SK-N-MC (cell line): Measurements from ENCODE around the gene PLEKHM3.

Experiments
- DNase-seq: peaks from one replicate; pipeline ENCODE4 v3.0.0-alpha.2; 2011; ENCODE audit warnings: low read depth, low spot score
- H3K27ac ChIP-seq: fragments of 200-600 bp; sonication (generic); 2 replicates; pipeline ENCODE4 v1.5.1; 2016; ENCODE audit warnings: mixed run types
- H3K36me3 ChIP-seq: fragments of 200-600 bp; sonication (generic); 2 replicates; pipeline ENCODE4 v1.6.1; 2017; ENCODE audit warnings: antibody characterized with exemption, low read length, mixed read lengths; ENCODE audit not compliant: insufficient read depth
- H3K4me3 ChIP-seq: fragments of 200-600 bp; sonication (generic); 2 replicates; pipeline ENCODE4 v1.5.1; 2016
- H3K9ac ChIP-seq: fragments of 200-600 bp; sonication (generic); 2 replicates; pipeline ENCODE4 v1.8.0; 2017; ENCODE audit warnings: mixed run types, mixed read lengths; ENCODE audit not compliant: insufficient read length
- H3K9me3 ChIP-seq: fragments of 200-600 bp; sonication (generic); 2 replicates; pipeline ENCODE4 v1.6.1; 2017; ENCODE audit warnings: low read depth, mild to moderate bottlenecking, antibody characterized with exemption, low read length, moderate library complexity, mixed read lengths
- EZH2 ChIP-seq: fragments of 200-600 bp; sonication (generic); IDR thresholded peaks from one replicate; pipeline ENCODE4 v1.6.1; 2017; ENCODE audit warnings: antibody characterized with exemption
- FOXP2 ChIP-seq: optimal IDR thresholded peaks from 2 replicates; pipeline ENCODE3; 2011; ENCODE audit warnings: mild to moderate bottlenecking, moderate library complexity; ENCODE audit not compliant: insufficient read depth; ENCODE audit errors: extremely low read length, control extremely low read depth
- POLR2AphosphoS5 ChIP-seq: IDR thresholded peaks from 2 replicates; pipeline ENCODE4 v1.6.1; 2012; ENCODE audit warnings: mild to moderate bottlenecking, low read depth, low read length, borderline replicate concordance

The PLEKHM3 gene

DNA sequence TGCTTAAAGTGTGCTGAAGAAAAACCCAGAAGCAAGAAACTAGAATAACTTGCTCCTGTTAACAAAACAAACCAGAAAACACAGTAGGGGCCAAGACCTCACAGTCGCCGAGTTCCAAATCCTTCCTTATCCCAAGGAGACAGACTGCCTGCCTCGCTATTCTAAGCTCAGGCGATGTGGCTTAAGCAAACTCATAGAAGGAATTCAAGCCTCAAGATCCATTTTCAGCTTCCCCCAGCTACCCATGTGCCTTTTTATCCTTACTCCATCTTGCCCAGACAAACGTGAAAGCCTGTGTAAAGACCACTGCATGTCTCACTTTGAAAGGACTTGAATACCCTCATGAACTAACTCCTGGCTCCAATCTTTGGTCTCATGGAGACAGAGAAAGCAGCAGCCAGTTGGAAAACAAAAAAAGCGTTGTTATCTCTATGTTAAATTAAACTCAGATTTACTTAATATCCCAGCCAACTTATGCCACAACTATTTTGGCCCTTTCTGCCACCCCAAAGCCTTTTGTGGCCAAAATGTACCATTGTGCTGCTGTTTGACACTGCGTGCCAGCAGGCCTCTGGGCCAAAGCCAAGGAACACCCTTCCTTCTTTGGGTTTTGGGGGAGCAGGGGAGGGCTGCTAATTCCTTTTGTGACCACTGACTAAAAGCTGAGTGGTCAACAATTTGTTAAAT, 132.5 kb downstream of the PLEKHM3 start:
- Histone ChIP-seq H3K27ac (no peak overlapping the region), H3K4me3 (no peak overlapping the region), H3K36me3 (no peaks in the 10 kb centered on the region), H3K9ac (no peak overlapping the region), H3K9me3 (no peaks in the 10 kb centered on the region)
- DNase-seq: no peak
- TF ChIP-seq FOXP2 (no peak), POLR2AphosphoS5 (no peak), EZH2 (no peak)

DNA sequence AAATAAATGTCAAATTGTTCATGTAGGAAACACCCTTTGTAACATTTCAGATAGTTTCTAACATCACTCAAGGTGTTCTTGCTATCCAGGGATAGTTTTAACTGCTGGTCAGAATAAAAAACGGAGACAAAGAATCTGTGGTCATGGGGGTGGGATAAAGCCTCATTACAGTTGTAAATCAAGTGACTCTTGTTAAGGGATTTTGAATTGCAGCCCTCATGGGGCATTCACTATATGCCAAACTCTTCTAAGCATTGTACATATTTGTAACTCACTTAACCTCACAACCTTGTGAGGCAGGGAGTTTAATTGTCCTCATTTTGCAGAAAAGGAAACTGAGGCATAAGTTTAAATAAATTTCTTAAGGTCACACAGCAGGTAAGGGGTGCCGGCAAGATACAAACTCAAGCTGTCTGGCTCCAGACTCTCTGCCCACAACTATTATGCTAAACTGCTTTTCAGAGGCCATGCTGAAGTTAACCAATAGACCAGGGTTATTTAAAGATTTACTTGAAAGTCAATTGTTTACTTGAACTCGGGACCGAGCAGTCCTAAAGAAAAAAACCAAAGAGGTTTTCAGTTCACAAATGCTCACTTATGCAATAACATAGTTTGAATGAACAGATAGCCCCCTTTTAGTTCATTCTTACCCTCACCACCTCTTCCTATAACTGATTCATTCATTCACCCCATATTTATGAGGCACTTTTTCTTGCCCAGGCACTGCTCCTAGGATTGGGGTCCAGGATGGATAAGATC, 134.1 kb downstream of the PLEKHM3 start:
- no peak for TF ChIP-seq EZH2
- TF ChIP-seq FOXP2: no peak
- TF ChIP-seq POLR2AphosphoS5: no peak
- no peak overlapping the region for H3K27ac ChIP-seq

DNA sequence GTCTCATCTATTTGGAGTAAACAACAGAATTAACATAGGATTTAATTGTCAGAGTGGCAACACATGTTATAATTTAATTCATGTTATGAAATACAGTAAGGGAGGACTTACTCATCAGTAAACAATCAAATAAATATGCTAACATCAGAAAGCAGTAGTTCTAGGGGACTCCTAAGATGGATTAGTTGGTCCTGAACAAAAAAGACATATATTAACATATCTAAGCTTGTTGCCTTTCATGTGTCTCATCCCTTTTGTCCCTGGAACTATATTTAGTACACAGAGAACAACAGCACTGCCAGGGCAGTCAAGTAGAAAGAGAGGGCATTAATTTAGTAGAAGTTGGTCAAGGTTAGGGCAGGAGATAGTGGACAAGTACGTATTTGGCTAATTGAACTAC, 137.8 kb downstream of the PLEKHM3 start:
- Histone ChIP-seq H3K27ac (no peak overlapping the region), H3K4me3 (no peak overlapping the region), H3K9me3 (no peaks in the 10 kb centered on the region), H3K36me3 (no peaks in the 10 kb centered on the region), H3K9ac (no peak overlapping the region)
- DNase-seq: no peak
- TF ChIP-seq POLR2AphosphoS5 (no peak), FOXP2 (no peak), EZH2 (no peak)

More for the DNA sequence above, 134.1 kb downstream of the PLEKHM3 start:
- no peaks in the 10 kb centered on the region for H3K36me3 ChIP-seq
- H3K9ac ChIP-seq: no peak overlapping the region
- H3K9me3 ChIP-seq: no peaks in the 10 kb centered on the region
- DNase-seq: no peak
- no peak overlapping the region for H3K4me3 ChIP-seq

DNA sequence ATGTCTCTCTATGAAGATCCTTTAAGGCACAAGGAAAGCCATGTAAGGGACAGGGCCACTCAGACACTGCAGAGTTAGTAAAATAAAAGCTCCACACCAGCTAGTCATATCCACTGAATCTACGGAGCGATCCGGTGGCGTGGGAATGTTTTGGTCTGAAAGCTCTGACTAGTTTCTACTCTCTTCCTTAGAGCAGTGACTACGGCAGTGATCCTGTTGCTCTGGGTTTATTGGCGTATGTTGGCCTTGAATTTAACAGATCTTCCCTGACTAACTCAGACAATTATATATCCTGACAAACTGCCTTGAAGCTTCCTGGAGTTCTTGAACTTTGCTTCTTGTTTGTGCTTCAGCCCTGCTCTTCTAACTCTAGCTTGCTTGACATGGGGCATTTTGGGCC, 140.3 kb downstream of the PLEKHM3 start:
- H3K9me3 ChIP-seq: no peaks in the 10 kb centered on the region
- H3K4me3 ChIP-seq: no peak overlapping the region
- H3K27ac ChIP-seq: no peak overlapping the region
- no peak for DNase-seq
- H3K36me3 ChIP-seq: no peaks in the 10 kb centered on the region
- TF ChIP-seq EZH2: no peak
- no peak for TF ChIP-seq FOXP2
- no peak for TF ChIP-seq POLR2AphosphoS5
- H3K9ac ChIP-seq: no peak overlapping the region

DNA sequence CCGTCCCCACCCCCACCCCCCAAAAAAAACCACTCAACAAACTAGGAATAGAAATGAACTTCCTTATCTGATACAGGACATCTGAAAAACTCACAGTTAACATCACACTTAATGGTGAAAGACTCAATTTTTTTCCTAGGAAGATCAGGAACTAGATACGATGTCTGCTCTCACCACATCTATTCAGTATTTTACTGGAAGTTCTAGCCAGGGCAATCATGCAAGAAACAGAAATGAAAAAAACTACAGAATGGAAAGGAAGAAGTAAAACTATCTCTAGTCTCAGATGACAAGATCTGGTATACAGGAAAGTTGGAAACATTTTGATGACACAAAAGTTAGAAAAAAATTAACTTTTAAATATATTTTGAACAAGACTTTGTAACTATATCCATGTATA, 141.2 kb downstream of the PLEKHM3 start:
- Histone ChIP-seq H3K4me3 (no peak overlapping the region), H3K27ac (no peak overlapping the region), H3K9ac (no peak overlapping the region), H3K9me3 (no peaks in the 10 kb centered on the region), H3K36me3 (no peaks in the 10 kb centered on the region)
- DNase-seq: no peak
- TF ChIP-seq EZH2: no peak
- no peak for TF ChIP-seq POLR2AphosphoS5
- TF ChIP-seq FOXP2: no peak

DNA sequence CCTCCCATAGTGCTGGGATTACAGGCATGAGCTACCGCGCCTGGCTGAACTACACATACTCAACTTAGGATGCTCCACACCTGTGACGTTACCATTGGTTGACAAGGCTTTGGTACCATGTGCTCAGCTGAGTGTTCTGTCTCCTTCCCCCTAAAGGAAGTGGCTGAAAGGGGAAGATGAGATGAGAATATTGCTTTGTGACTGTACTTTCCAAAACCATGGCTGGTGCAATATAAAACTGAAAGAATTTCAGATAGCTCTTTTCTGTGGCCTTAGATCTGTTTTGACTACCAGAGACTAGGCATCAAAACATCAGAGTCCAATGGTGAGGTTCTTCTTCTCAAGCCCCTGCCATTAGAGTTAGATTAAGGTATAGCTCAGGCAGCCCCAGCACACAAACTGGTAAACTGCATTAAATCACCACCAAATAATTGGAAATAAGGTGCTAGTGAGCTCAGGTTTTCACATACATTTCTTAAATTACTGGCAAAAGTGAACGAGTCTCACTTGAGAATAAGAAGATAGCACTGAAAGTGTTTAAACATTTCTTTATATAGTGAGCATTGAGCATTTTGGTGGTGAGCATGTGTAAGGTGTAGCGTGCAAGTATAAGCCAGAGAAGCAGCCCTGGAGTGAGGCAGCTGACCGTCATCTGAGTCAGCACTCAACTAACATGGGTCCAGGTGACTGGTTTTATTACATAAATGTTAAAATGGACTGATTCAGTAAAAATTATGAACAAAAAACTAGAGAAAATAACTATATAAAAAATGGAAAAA, 142.1 kb downstream of the PLEKHM3 start:
- no peak overlapping the region for H3K9ac ChIP-seq

DNA sequence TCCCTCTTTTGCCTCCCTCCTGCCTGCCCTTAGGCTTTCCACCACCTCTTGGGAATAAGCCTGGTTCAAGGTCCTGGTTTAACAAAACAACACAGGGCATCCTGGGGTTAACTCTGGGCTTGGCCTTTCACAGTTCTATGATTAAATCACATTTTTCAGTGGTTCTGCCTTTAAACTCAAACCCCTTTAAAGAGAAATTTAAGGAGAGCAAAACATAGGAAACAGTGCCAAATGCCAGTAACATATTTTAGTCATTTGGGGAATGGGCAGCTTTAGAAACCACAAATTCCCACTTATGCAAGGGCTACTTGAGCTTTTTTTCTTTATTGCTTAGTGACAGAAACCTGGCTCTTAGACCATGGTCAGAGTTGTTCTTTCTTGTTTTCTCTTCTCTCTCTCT, 143.4 kb downstream of the PLEKHM3 start:
- no peak overlapping the region for H3K4me3 ChIP-seq
- no peaks in the 10 kb centered on the region for H3K9me3 ChIP-seq
- H3K27ac ChIP-seq: no peak overlapping the region
- no peak for DNase-seq
- H3K36me3 ChIP-seq: no peaks in the 10 kb centered on the region
- TF ChIP-seq POLR2AphosphoS5: no peak
- no peak overlapping the region for H3K9ac ChIP-seq

More for the DNA sequence above, 142.1 kb downstream of the PLEKHM3 start:
- no peak overlapping the region for H3K4me3 ChIP-seq
- TF ChIP-seq EZH2: no peak
- TF ChIP-seq FOXP2: no peak
- no peak for TF ChIP-seq POLR2AphosphoS5
- H3K36me3 ChIP-seq: no peaks in the 10 kb centered on the region
- H3K27ac ChIP-seq: no peak overlapping the region
- H3K9me3 ChIP-seq: no peaks in the 10 kb centered on the region
- no peak for DNase-seq

DNA sequence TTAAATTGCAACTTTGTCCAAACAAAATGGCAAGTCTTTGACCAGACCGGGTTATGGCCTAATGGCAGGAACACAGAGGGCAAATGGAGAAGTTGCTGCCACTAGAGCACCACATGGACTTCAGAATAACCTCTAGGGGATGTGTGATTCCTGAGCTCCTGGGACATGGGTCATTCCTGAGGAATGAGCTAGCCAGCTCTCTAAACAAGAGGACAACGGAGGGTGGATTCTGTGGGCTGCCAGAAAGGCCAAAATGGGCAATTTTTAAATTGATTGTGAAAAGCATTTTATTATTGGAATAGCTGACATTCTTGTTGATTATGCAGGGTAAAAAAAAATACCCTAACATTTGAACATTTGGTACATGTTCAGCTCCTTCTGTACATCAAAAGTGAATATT, 145.8 kb downstream of the PLEKHM3 start:
- Histone ChIP-seq H3K27ac (no peak overlapping the region), H3K9me3 (no peaks in the 10 kb centered on the region), H3K4me3 (no peak overlapping the region), H3K9ac (no peak overlapping the region), H3K36me3 (no peaks in the 10 kb centered on the region)
- DNase-seq: no peak
- TF ChIP-seq FOXP2 (no peak), EZH2 (no peak), POLR2AphosphoS5 (no peak)
